GM18502 (cell line): ENCODE results near the gene NDUFB6.
"Not testable (repeated sequence)": the region's sequence is repeated elsewhere in the genome, so short reads cannot be mapped to it uniquely, and the experiment has no call there.

Experiments
- ATAC-seq: cut with Tn5 transposase; IDR thresholded peaks from one replicate; pipeline ENCODE4 v1.9.1; 2021; ENCODE audit warnings: mild to moderate bottlenecking; ENCODE audit not compliant: unreplicated experiment, poor library complexity

NDUFB6 gene

GRCh38 chr9:32572900-32573523, at the start of gene NDUFB6:
TSS of gene NDUFB6 (minus strand) at chr9:32573159. CDS start at chr9:32573060, 99 bp downstream.
- peak; percentile 86 for ATAC-seq

DNA sequence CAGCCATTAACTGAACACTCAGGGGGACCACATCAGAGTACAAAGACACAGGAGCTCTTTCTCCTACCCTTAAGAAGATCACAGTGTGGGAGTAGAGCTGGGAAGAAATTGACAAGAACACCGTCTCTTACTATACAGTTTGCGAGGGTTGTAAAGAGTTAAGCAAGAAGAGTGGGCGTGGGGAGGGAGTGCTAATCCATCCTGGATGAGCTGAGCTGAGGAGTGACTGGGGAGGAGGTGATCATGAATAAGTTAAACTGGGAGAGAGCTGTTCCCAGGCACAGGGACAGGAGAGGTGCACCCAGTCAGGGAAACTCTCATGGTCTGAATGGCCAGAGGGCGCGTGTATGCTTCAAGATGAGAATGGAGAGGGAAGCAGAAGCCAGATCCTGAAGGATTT, 45.3 kb upstream of the NDUFB6 start:
- no peak for ATAC-seq

GRCh38 chr9:32606811-32607210, 33.9 kb upstream of the NDUFB6 start:
- ATAC-seq = no peak

GRCh38 chr9:32603914-32604852, 31.2 kb upstream of the NDUFB6 start:
- peak; percentile 80 for ATAC-seq

DNA sequence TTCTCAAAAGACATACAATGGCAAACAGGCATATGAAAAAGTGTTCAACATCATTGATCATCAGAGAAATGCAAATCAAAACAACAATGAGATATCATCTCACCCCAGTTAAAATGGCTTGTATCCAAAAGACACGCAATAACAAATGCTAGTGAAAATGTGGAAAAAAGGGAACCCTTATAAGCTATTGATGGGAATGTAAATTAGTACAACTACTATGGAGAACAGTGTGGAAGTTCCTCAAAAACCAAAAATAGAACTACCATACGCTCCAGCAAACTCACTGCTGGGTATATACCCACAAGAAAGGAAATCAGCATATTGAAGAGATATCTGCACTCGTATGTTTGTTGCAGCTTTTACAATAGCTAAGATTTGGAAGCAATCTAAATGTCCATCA, 26.1 kb upstream of the NDUFB6 start:
- ATAC-seq = not testable (repeated sequence)

DNA sequence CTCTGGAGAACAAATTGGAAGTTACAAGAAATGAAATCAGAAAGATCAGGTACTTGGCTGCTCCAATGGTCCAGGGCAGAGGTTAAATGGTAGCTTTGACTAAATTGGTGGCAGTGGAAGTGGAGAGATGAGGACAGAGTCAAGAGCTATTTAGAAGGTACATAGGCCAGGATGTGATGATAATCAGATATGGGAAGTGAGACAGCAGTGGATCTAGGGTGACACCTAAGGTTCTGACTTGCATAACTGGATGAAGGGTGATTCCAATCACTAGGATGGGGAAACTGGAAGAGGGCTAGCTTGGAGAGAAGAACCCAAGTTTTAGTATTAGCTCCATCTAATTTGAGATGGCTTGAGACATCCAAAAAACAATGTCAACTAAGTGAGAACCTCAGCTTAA, 24.0 kb upstream of the NDUFB6 start:
- no peak for ATAC-seq

- ATAC-seq = no peak
Observed at GRCh38 chr9:32596096-32596865, 23.3 kb upstream of the NDUFB6 start.

DNA sequence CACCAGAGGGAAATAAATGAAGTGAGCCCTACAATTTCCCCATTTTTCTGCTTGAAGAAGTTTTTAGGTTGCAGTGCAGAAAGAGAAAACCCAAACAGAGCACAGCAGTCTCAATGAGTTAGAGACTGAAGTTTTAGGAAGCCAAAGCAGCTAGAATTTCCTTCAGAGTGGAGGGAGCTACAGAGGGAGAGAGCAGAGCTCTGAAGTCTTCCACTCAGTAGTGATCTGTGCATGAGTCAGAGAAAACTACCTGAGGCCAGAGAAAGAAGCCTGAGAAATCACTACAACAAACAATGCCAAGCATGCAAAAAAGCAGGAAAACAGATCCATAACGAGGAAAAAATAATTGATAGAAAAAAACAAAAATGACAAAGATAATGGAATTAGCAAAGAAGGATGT, 17.9 kb upstream of the NDUFB6 start:
- ATAC-seq = no peak

GRCh38 chr9:32590476-32590875, 17.5 kb upstream of the NDUFB6 start:
- no peak for ATAC-seq

DNA sequence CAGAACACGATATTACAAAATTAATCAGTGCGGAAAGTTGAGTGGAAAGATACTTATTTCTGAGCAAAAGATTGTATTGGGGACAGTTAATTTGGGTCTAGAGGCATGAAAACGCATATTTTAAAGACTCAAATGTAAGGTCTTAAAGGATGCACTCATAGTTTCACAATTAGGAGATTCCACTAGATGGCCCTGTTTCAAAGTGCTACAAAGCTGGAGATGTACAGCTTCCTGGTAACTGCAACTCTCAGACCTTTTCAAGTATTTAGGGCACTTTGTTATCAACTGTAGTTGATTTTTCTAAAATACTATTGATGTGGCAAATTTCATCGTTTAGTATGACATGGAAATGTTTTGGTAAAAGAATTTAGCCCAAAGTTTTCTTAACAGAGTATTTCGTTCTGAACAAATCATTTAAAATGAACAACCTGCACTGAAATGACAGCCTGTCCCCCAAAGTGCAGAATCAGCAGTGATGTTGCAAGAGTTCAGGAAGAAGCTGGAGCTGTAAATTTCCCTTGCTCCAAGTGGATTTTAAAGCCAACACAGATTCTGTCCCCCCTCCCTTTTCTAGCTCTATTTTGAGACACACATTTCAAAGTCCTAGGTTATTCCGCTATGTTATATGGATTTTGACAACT, 16.2 kb upstream of the NDUFB6 start:
- peak; percentile 72 for ATAC-seq

GRCh38 chr9:32587901-32588300, 14.9 kb upstream of the NDUFB6 start:
- ATAC-seq = peak; percentile 61

DNA sequence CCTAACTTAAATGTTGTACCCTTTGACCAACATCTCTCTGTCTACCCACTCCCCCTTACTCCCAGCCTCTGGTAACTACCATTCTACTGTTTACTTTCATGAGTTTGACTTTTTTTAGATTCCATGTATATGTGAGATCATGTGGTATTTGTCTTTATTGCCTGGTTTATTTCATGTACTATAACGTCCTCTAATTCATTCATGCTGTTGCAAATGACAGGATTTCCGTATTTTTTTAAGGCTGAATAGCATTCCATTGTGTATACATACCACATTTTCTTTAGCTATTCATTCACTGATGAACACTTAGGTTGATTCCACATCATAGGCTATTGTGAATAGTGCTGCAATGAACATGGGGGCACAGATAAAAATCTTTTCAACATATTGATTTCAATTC, 11.8 kb upstream of the NDUFB6 start:
- no peak for ATAC-seq

DNA sequence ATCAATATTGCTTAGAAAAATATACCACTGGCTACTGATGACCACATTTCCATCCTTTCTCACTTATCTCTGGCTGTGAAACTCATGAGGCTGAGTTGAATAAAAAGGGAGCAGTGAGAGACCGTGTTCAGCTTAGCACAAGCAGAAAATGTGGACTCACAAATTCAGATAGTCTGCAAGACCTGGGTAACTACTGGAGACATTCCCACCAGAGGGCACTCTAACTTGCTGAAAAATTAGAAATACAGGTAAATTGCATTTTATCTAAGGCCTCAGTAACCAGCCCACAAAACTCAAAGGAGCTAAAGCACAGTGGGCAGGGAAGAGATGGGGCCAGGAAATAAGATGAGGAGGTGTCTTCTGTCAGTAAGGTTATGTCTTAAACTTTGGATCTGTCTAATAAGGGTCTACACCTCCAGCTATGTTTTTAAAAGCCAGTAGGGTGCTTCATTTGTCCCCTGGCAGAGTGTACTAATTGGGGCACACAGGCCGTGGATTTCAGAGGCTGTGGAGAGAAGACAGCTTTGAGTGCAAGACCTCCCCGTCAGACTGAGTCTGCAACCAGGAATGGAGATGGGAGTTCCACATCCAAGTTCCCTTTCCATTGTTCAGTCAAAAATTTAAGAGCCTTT, 8.7 kb upstream of the NDUFB6 start:
- peak; percentile 53 for ATAC-seq

GRCh38 chr9:32580631-32581300, 7.8 kb upstream of the NDUFB6 start:
- ATAC-seq = no peak

DNA sequence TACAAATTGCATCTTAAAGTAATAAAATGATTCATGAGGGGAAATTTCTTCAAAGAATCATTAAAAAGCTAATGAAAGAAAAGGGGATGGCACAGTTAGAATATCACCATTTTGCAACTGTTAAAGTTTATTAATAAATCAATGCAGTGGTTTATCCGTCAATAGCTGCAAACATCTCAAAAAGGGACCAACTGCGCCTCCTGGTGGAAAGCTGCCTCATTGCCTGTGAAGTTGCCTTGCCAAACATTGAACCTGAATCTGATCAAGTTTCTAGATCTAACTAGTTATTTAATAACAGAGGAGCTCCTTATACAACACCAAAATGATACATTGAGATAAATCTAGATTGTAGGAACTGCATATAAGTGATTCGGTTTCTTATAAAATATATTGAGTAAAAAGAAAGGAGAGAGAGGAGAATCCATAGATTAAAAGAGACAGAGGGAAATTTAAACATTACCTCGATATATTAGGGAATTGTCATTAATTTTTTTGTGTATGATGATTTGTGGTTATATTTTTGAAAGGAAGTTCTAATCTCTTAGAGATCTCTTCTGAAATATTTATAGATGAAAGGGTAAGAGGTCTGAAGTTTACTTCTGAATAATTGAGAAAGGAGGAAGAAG, 6.9 kb upstream of the NDUFB6 start:
- ATAC-seq = no peak

DNA sequence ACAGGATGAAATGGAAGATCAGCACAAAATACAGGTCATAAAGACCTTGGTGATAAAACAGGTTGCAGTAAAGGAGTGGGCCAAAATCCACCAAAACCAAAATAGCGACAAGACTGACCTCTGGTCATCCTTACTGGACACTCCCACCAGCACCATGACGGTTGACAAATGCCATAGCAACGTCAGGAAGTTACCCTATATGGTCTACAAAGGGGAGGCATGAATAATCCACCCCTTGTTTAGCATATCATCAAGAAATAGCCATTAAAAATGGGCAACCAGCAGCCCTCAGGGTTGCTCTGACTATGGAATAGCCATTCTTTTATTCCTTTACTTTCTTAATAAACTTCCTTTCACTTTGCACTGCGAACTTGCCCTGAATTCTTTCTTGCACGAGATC, 6.0 kb upstream of the NDUFB6 start:
- no peak for ATAC-seq

DNA sequence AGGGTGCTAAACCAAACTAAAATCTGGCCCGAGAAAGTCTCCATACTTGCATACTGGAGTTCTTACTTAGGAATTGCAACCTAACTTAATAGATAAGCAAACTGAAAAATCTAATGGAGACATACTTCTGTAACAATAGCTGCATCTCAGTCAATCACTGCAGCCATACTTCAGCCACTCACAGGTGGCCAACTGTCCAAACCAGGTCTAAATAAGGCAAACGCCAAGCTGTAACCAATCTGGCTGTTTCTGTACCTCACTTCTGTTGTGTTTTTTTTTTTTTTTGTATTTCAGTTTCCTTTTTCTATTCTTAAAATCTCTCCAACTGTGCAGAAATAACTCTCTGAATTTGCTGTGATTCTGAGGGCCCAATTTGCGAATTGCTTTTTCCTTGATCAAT, 4.4 kb upstream of the NDUFB6 start:
- ATAC-seq = no peak

DNA sequence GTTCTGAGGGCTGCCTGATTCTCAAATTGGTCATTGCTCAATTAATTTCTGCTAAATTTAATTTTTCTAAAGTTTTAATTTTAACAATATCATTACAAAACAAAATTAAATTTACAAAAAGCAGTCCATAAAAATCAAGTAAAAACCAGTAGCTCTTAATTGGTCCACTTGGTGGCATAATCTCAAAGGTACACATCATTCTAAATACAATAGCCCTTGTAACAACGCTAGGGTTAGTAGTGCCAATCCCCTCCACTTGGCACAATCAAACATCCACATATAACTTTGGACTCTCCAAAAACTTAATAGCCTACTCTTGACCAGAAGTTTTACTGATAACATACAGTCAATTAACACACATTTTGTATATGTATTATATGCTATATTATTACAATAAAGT, 1.9 kb upstream of the NDUFB6 start:
- ATAC-seq = no peak

DNA sequence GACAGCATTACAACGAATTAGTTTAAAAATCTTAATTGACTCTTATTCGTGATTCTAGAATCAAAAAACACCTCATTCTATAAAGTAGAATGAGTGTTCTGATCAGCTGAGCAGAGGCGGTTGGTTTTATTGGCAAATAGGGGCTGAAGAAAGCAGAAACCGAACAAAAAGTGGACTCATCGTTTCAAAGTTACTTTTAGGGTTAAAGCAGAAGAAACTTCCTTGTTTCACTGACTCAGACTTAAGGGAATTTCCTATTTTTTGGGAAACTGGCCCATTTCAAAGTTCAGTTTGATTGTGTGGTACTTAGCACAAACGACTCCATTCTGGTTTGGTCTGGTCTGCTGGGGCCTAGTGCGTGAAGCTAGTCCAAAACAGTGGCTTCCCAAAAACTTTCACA, 862 bp upstream of the NDUFB6 start:
- no peak for ATAC-seq
